GM12878 (cell line): ENCODE measurements around the gene FAM13C. TPM values are rescaled to one million over a fixed set of nuclear protein-coding genes. Genes with fewer than 3 reads are reported as not detected.

Source experiments
- ATAC-seq: fragments of 200-7000 bp; cut with Tn5 transposase; 3 replicates; pipeline ENCODE4 v1.9.1; 2020; ENCODE audit warnings: mild to moderate bottlenecking, moderate library complexity
- BruUV-seq: library from RNA; stranded (reverse); fragments of 400-500 nt; replicated peaks from 2 replicates; lab custom pipeline; 2021; lab: Mats Ljungman, UMichigan
- CTCF ChIA-PET: fragments of 300-600 bp; sonication (Branson Sonifier 250); formaldehyde crosslinking; extraction: SDS; loops from one replicate; lab custom pipeline; 2021; ENCODE audit warnings: inconsistent platforms; lab: Yijun Ruan, JAX
- POLR2A ChIA-PET: fragments of 350-600 bp; formaldehyde crosslinking; extraction: SDS; loops from one replicate; lab custom pipeline; 2021; ENCODE audit warnings: inconsistent platforms; lab: Charles Lee
- RAD21 ChIA-PET: fragments of 300-600 bp; sonication (Branson Sonifier 250); formaldehyde crosslinking; loops from one replicate; lab custom pipeline; 2023; ENCODE audit warnings: antibody characterized with exemption; ENCODE audit not compliant: unreplicated experiment; lab: Charles Lee
- SMC1A ChIA-PET: fragments of 300-600 bp; sonication (Branson Sonifier 250); formaldehyde crosslinking; loops from one replicate; lab custom pipeline; 2023; ENCODE audit not compliant: unreplicated experiment, uncharacterized antibody; lab: Charles Lee
- DNase-seq: peaks from one replicate; pipeline ENCODE4 v3.0.0-alpha.2; 2011; ENCODE audit warnings: low read depth, low spot score
- FAIRE-seq: peaks from 3 replicates; lab custom pipeline; 2011; peaks lifted over from hg19 to GRCh38; lab: Jason Lieb, UNC
- H2AFZ ChIP-seq: 2 replicates; pipeline ENCODE4 v1.6.0; 2011; ENCODE audit warnings: low read depth, low read length, control low read depth; ENCODE audit not compliant: control insufficient read depth
- H3K27ac ChIP-seq: 2 replicates; pipeline ENCODE4 v1.5.1; 2011; ENCODE audit warnings: control low read depth; ENCODE audit not compliant: control insufficient read depth, insufficient read depth
- H3K27me3 ChIP-seq, 2 experiments: replicated peaks in 1 of 2; 2 replicates each; pipeline versions ENCODE4 v1.6.0 to v1.6.1; 2011; ENCODE audit warnings: low read length in 1 of 2; ENCODE audit not compliant: control insufficient read depth in 2 of 2, insufficient read depth in 2 of 2
- H3K36me3 ChIP-seq, 2 experiments: 2 replicates each; pipeline ENCODE4 v1.5.1; 2011; ENCODE audit warnings: low read length in 1 of 2; ENCODE audit not compliant: control insufficient read depth in 2 of 2, insufficient read depth in 2 of 2
- H3K4me1 ChIP-seq: 2 replicates; pipeline ENCODE4 v1.6.1; 2011; ENCODE audit warnings: mild to moderate bottlenecking, low read length, moderate library complexity, mixed read lengths; ENCODE audit not compliant: control insufficient read depth, insufficient read depth
- H3K4me2 ChIP-seq: 2 replicates; pipeline ENCODE4 v1.6.0; 2011; ENCODE audit warnings: control low read depth; ENCODE audit not compliant: control insufficient read depth, insufficient read depth
- H3K4me3 ChIP-seq: fragments of 200-600 bp; sonication (generic); 2 replicates; pipeline ENCODE4 v1.5.1; 2016
- H3K79me2 ChIP-seq: 2 replicates; pipeline ENCODE4 v1.6.0; 2011; ENCODE audit warnings: low read length; ENCODE audit not compliant: control insufficient read depth, insufficient read depth
- H3K9ac ChIP-seq: 2 replicates; pipeline ENCODE4 v1.8.0; 2011; ENCODE audit warnings: low read length, control low read depth, mixed read lengths; ENCODE audit not compliant: control insufficient read depth, insufficient read depth
- H3K9me3 ChIP-seq: replicated peaks from 3 replicates; pipeline ENCODE4 v1.5.1; 2011; ENCODE audit warnings: mild to moderate bottlenecking, low read length; ENCODE audit not compliant: control insufficient read depth, insufficient read depth
- H4K20me1 ChIP-seq: 2 replicates; pipeline ENCODE4 v1.6.0; 2011; ENCODE audit not compliant: control insufficient read depth, insufficient read depth
- ATF3 ChIP-seq: IDR thresholded peaks from 2 replicates; pipeline ENCODE4 v1.6.1; 2011; ENCODE audit warnings: low read depth, mild to moderate bottlenecking, low read length, moderate library complexity, borderline replicate concordance; ENCODE audit errors: extremely low read depth
- CUX1 ChIP-seq: IDR thresholded peaks from 2 replicates; pipeline ENCODE4 v1.6.1; 2012; ENCODE audit warnings: improper control_type of control experiment, low read depth, low read length; ENCODE audit not compliant: insufficient replicate concordance
- IRF3 ChIP-seq: fragments of 450-650 bp; IDR thresholded peaks from 2 replicates; pipeline ENCODE4 v1.6.1; 2014; ENCODE audit warnings: mild to moderate bottlenecking
- LARP7 ChIP-seq: fragments of 450-650 bp; IDR thresholded peaks from 2 replicates; pipeline ENCODE4 v1.6.1; 2017; ENCODE audit warnings: mild to moderate bottlenecking
- NFIC ChIP-seq: IDR thresholded peaks from 2 replicates; pipeline ENCODE4 v1.6.1; 2012; ENCODE audit warnings: low read depth, mild to moderate bottlenecking, inconsistent platforms, low read length, moderate library complexity
- NR2C1 ChIP-seq: fragments of 450-650 bp; IDR thresholded peaks from 2 replicates; pipeline ENCODE4 v1.6.1; 2017; ENCODE audit warnings: antibody characterized with exemption, mild to moderate bottlenecking, moderate library complexity
- POLR2AphosphoS5 ChIP-seq: IDR thresholded peaks from 2 replicates; pipeline ENCODE4 v1.6.1; 2011; ENCODE audit warnings: mild to moderate bottlenecking, low read length, inconsistent platforms
- RBBP5 ChIP-seq: fragments of 200-600 bp; sonication (generic); conservative IDR thresholded peaks from 2 replicates; pipeline ENCODE4 v1.6.1; 2016
- RFX5 ChIP-seq: IDR thresholded peaks from 2 replicates; pipeline ENCODE4 v1.6.1; 2011; ENCODE audit warnings: low read depth, low read length, improper control_type of control experiment
- RUNX3 ChIP-seq: IDR thresholded peaks from 2 replicates; pipeline ENCODE4 v1.6.1; 2012; ENCODE audit warnings: low read length, inconsistent platforms
- SMARCA5 ChIP-seq: fragments of 450-650 bp; IDR thresholded peaks from 2 replicates; pipeline ENCODE4 v1.6.1; 2017; ENCODE audit warnings: mild to moderate bottlenecking
- SMC3 ChIP-seq: IDR thresholded peaks from 2 replicates; pipeline ENCODE4 v1.6.1; 2011; ENCODE audit warnings: low read length, improper control_type of control experiment, borderline replicate concordance
- STAT3 ChIP-seq: IDR thresholded peaks from 2 replicates; pipeline ENCODE4 v1.6.1; 2011; ENCODE audit warnings: low read depth, low read length, improper control_type of control experiment
- ZBTB33 ChIP-seq: fragments of 450-650 bp; IDR thresholded peaks from 2 replicates; pipeline ENCODE4 v1.6.1; 2017; ENCODE audit warnings: mild to moderate bottlenecking
- ZNF24 ChIP-seq: fragments of 450-650 bp; IDR thresholded peaks from 2 replicates; pipeline ENCODE4 v1.6.1; 2017; ENCODE audit warnings: antibody characterized with exemption, mild to moderate bottlenecking
- WGBS: methylation state at CpG from one replicate; pipeline ENCODE4 v1.1.6; 2016; ENCODE audit warnings: low lambda C conversion rate; ENCODE audit not compliant: insufficient replicate concordance, insufficient coverage; ENCODE audit errors: missing lambda C conversion rate; 5-methylcytosine and 5-hydroxymethylcytosine counted together
- in situ Hi-C: fragments of 300-500 bp; cut with MboI; formaldehyde crosslinking; loops from 9 replicates; pipeline ENCODE4 v1.14.3; 2018; ENCODE audit warnings: mixed read lengths
- intact Hi-C: fragments of 100-400 bp; cut with micrococcal nuclease; formaldehyde crosslinking; loops from one replicate; pipeline ENCODE4 v1.14.2; 2022; ENCODE audit not compliant: unreplicated experiment
- polyA plus RNA-seq, 11 experiments: library from polyadenylated mRNA; depleted of rRNA in 4 of 11; unstranded in 6 of 11; stranded (reverse) in 5 of 11; fragments of >200 nt; fragmentation: Nextera tagmentation in 4 of 11; fragmentation: Illumina TruSeq in 1 of 11; extraction: Ambion mirVana in 4 of 11; extraction: Trizol in 1 of 11; gene quantifications; 1 replicate in 1 of 11; 2 replicates in 10 of 11; pipeline versions ENCODE4 v1.2.1 to v1.2.3, GENCODE V29; 2011 to 2016; ENCODE audit warnings: inconsistent platforms in 2 of 11, missing spikeins in 2 of 11, low read depth in 1 of 11
- total RNA-seq, 4 experiments: library from RNA; depleted of rRNA in 3 of 4; stranded (reverse); fragments of >200 nt in 3 of 4; fragmentation: Illumina TruSeq in 1 of 4; extraction: Trizol in 1 of 4; gene quantifications; 2 replicates each; pipeline versions ENCODE4 v1.2.1 to v1.2.3, GENCODE V29; 2013 to 2021

FAM13C gene
- total and polyA plus RNA-seq, 10 of the 15 experiments (the other 5 are each of a cell fraction or from before 2014, with no cell fraction given), result 0.04 to 0.31 (median 0.13) TPM; not detected in 5

- no peak for TF ChIP-seq POLR2AphosphoS5
- TF ChIP-seq RBBP5, result no peak
- no peak for TF ChIP-seq NR2C1
- TF ChIP-seq ZNF24, result no peak
- no peak for TF ChIP-seq IRF3
- no peak for TF ChIP-seq SMARCA5
- TF ChIP-seq RFX5, result no peak
- no peak for TF ChIP-seq RUNX3
Measured at GRCh38 chr10:59271160-59271559, 91.2 kb downstream of the FAM13C start (continued).

- H4K20me1 ChIP-seq, result no peaks in the 10 kb centered on the region
- DNase-seq, result no peak
- no peaks in the 10 kb centered on the region for H3K9me3 ChIP-seq
- H3K79me2 ChIP-seq, result no peaks in the 10 kb centered on the region
- BruUV-seq, result no TSS peak
- WGBS, result 11% methylated on average over 3 of the region's 3 CpGs
- no peak overlapping the region for H3K9ac ChIP-seq
- no peak overlapping the region for H3K27ac ChIP-seq
- ChIA-PET CTCF (no interaction called here), SMC1A (interaction anchor here (1.5 kb wide), 1 partner anchor 12 kb away, joined by 3 read pairs; no protein-coding TSS in a partner anchor), POLR2A (interaction anchor here (0.6 kb wide), 1 partner anchor 21 kb away, joined by 3 read pairs; no protein-coding TSS in a partner anchor), RAD21 (no interaction called here)
- intact Hi-C loops (no loop called here), in situ Hi-C loops (no loop called here)
- no peak overlapping the region for H3K4me3 ChIP-seq
- H3K27me3 ChIP-seq, result no peaks in the 10 kb centered on the region
- H2AFZ ChIP-seq, result no peak overlapping the region
- no peak for ATAC-seq
- no peaks in the 10 kb centered on the region for H3K4me1 ChIP-seq
- H3K4me2 ChIP-seq, result no peak overlapping the region
- H3K36me3 ChIP-seq, result no peaks in the 10 kb centered on the region
- FAIRE-seq, result no peak
- TF ChIP-seq RUNX3 (no peak), SMC3 (no peak), ZBTB33 (no peak), CUX1 (no peak), LARP7 (no peak), ATF3 (no peak), STAT3 (no peak), NFIC (no peak)
Measured at GRCh38 chr10:59270492-59270891, 91.9 kb downstream of the FAM13C start.
